HepG2 (cell line): Measurements from ENCODE around the gene C1QBP. TPM values are rescaled to one million over a fixed set of nuclear protein-coding genes. Genes with fewer than 3 reads are reported as not detected.

Experiments
- ATAC-seq: fragments of 200-7000 bp; cut with Tn5 transposase; 3 replicates; pipeline ENCODE4 v1.9.1; 2020; ENCODE audit warnings: mild to moderate bottlenecking, moderate library complexity
- BruUV-seq: library from RNA; stranded (reverse); fragments of 400-500 nt; replicated peaks from 2 replicates; lab custom pipeline; 2021; lab: Mats Ljungman, UMichigan
- CTCF ChIA-PET: fragments of 300-600 bp; formaldehyde crosslinking; extraction: SDS; loops from one replicate; lab custom pipeline; 2021; ENCODE audit warnings: low total read pairs, inconsistent platforms, low intra/inter-chr PET ratio; lab: Yijun Ruan, JAX
- POLR2A ChIA-PET: fragments of 350-600 bp; sonication (Branson Sonifier 250); formaldehyde crosslinking; loops from one replicate; lab custom pipeline; 2020; ENCODE audit warnings: antibody characterized with exemption, inconsistent platforms; lab: Yijun Ruan, JAX
- DNase-seq: peaks from one replicate; pipeline ENCODE4 v3.0.0-alpha.2; 2015; ENCODE audit warnings: low spot score
- FAIRE-seq: peaks from 3 replicates; lab custom pipeline; 2011; peaks lifted over from hg19 to GRCh38; lab: Jason Lieb, UNC
- H2AFZ ChIP-seq: one replicate; pipeline ENCODE4 v1.6.1; 2011; ENCODE audit warnings: low read length, inconsistent platforms
- H3K27ac ChIP-seq: fragments of 300-600 bp; 3 replicates; pipeline ENCODE4 v1.8.0; 2011; ENCODE audit warnings: mixed run types, mild to moderate bottlenecking, mixed read lengths, low read length, inconsistent platforms; ENCODE audit not compliant: insufficient read depth; ENCODE audit errors: extremely low read length
- H3K27me3 ChIP-seq, 2 experiments: fragments of 200-600 bp in 1 of 2; 2 replicates in 1 of 2; 3 replicates in 1 of 2; pipeline versions ENCODE4 v1.6.0 to v1.8.0; 2011; ENCODE audit warnings: low read length in 2 of 2, mild to moderate bottlenecking in 2 of 2, moderate library complexity in 2 of 2, inconsistent platforms in 1 of 2; ENCODE audit not compliant: insufficient read depth in 2 of 2, control insufficient read depth in 1 of 2
- H3K36me3 ChIP-seq, 2 experiments: fragments of 200-600 bp in 1 of 2; replicated peaks in 1 of 2; 2 replicates in 1 of 2; 3 replicates in 1 of 2; pipeline versions ENCODE4 v1.5.1 to v1.8.0; 2011; ENCODE audit warnings: low read length in 2 of 2, inconsistent platforms in 1 of 2; ENCODE audit not compliant: insufficient read depth in 2 of 2, control insufficient read depth in 1 of 2
- H3K4me1 ChIP-seq: 2 replicates; pipeline ENCODE4 v1.5.1; 2012; ENCODE audit warnings: low read length, inconsistent platforms; ENCODE audit not compliant: insufficient read depth
- H3K4me2 ChIP-seq: 2 replicates; pipeline ENCODE4 v1.6.0; 2011; ENCODE audit warnings: low read depth, low read length, inconsistent platforms
- H3K4me3 ChIP-seq, 3 experiments: fragments of 200-600 bp in 1 of 3; sonication (generic), shearing (Covaris generic) in 1 of 3; replicated peaks in 1 of 3; 2 replicates each; pipeline ENCODE4 v1.5.1; 2011 to 2016; ENCODE audit warnings: low read length in 3 of 3, inconsistent platforms in 2 of 3, low read depth in 2 of 3, mild to moderate bottlenecking in 2 of 3, control low read depth in 1 of 3, mixed read lengths in 1 of 3; ENCODE audit not compliant: insufficient read depth in 1 of 3
- H3K79me2 ChIP-seq: one replicate; pipeline ENCODE4 v1.6.1; 2011; ENCODE audit warnings: low read length, inconsistent platforms; ENCODE audit not compliant: insufficient read depth
- H3K9ac ChIP-seq: 2 replicates; pipeline ENCODE4 v1.6.0; 2011; ENCODE audit warnings: mild to moderate bottlenecking, low read depth, low read length, inconsistent platforms; ENCODE audit not compliant: insufficient read depth
- H3K9me3 ChIP-seq: 2 replicates; pipeline ENCODE4 v1.5.1; 2012; ENCODE audit warnings: mild to moderate bottlenecking, low read length
- H4K20me1 ChIP-seq: 2 replicates; pipeline ENCODE4 v1.6.0; 2011; ENCODE audit warnings: inconsistent platforms, mild to moderate bottlenecking, low read length, moderate library complexity; ENCODE audit not compliant: insufficient read depth
- CAMTA2 ChIP-seq: sonication (generic); formaldehyde crosslinking; IDR thresholded peaks from 2 replicates; pipeline ENCODE4 v1.4.0; 2020; ENCODE audit warnings: mild to moderate bottlenecking, missing genetic modification reagents, borderline replicate concordance
- FOXA1 ChIP-seq, 2 experiments: fragments of 450-650 bp in 1 of 2; sonication (generic) in 1 of 2; formaldehyde crosslinking in 1 of 2; IDR thresholded peaks; 2 replicates each; pipeline versions ENCODE4 v1.4.0 to v1.6.1; 2016 to 2020; ENCODE audit warnings: missing genetic modification reagents in 1 of 2
- FOXK2 ChIP-seq: fragments of 450-650 bp; IDR thresholded peaks from 2 replicates; pipeline ENCODE4 v1.6.1; 2016
- MAFF ChIP-seq: IDR thresholded peaks from 2 replicates; pipeline ENCODE4 v1.6.1; 2011; ENCODE audit warnings: low read depth, low read length, improper control_type of control experiment
- MAFK ChIP-seq, 2 experiments: IDR thresholded peaks in 1 of 2; conservative IDR thresholded peaks in 1 of 2; 2 replicates each; pipeline ENCODE4 v1.6.1; 2011; ENCODE audit warnings: improper control_type of control experiment in 2 of 2, low read length in 2 of 2
- RXRB ChIP-seq: IDR thresholded peaks from 2 replicates; pipeline ENCODE4 v1.6.1; 2016; ENCODE audit warnings: borderline replicate concordance, missing genetic modification reagents, missing compliant biosample characterization
- SP5 ChIP-seq: IDR thresholded peaks from 2 replicates; pipeline ENCODE4 v1.6.1; 2016; ENCODE audit warnings: low read depth, borderline replicate concordance
- SRY ChIP-seq: sonication (generic); formaldehyde crosslinking; IDR thresholded peaks from 2 replicates; pipeline ENCODE4 v1.8.0; 2022; ENCODE audit warnings: mild to moderate bottlenecking, missing genetic modification reagents
- ZFP91 ChIP-seq: sonication (generic); formaldehyde crosslinking; IDR thresholded peaks from 2 replicates; pipeline ENCODE4 v1.9.0; 2022; ENCODE audit warnings: missing genetic modification reagents, mild to moderate bottlenecking, borderline replicate concordance
- ZNF234 ChIP-seq: sonication (generic); formaldehyde crosslinking; conservative IDR thresholded peaks from 2 replicates; pipeline ENCODE4 v1.5.1; 2020; ENCODE audit warnings: mild to moderate bottlenecking, missing genetic modification reagents
- ZNF816 ChIP-seq: sonication (generic); formaldehyde crosslinking; IDR thresholded peaks from 2 replicates; pipeline ENCODE4 v1.8.0; 2022; ENCODE audit warnings: missing genetic modification reagents, mild to moderate bottlenecking, borderline replicate concordance
- ZSCAN22 ChIP-seq: sonication (generic); formaldehyde crosslinking; IDR thresholded peaks from 2 replicates; pipeline ENCODE4 v1.4.0; 2020; ENCODE audit warnings: mild to moderate bottlenecking, missing genetic modification reagents
- WGBS: methylation state at CpG from one replicate; pipeline ENCODE4 v1.1.6; 2017; ENCODE audit warnings: low lambda C conversion rate; 5-methylcytosine and 5-hydroxymethylcytosine counted together
- in situ Hi-C: cut with HindIII; loops from 2 replicates; pipeline ENCODE4 v1.10.0; 2017; ENCODE audit warnings: low pct_unique_long_range_greater_than_20kb; ENCODE audit not compliant: extremely low pct_ligation_motif_present
- intact Hi-C: fragments of 100-400 bp; cut with micrococcal nuclease; formaldehyde crosslinking; loops from one replicate; pipeline ENCODE4 v1.10.0; 2022; ENCODE audit not compliant: unreplicated experiment
- polyA plus RNA-seq, 8 experiments: library from polyadenylated mRNA; depleted of rRNA in 3 of 8; stranded (reverse) in 7 of 8; unstranded in 1 of 8; fragments of >200 nt; fragmentation: Illumina TruSeq in 4 of 8; extraction: Trizol in 4 of 8; gene quantifications; 2 replicates each; pipeline versions ENCODE4 v1.2.1 to v1.2.3, GENCODE V29; 2011 to 2016; ENCODE audit warnings: low read depth in 4 of 8, missing spikeins in 1 of 8, mixed read lengths in 1 of 8; ENCODE audit not compliant: insufficient read depth in 1 of 8
- total RNA-seq, 5 experiments: library from RNA; depleted of rRNA; stranded (reverse); fragments of >200 nt; fragmentation: Illumina TruSeq; extraction: Trizol; gene quantifications; 2 replicates each; pipeline ENCODE4 v1.2.3, GENCODE V29; 2016; ENCODE audit warnings: low read depth in 1 of 5
- TF ChIP-seq, protein P1 (sequence below): fragments of 450-650 bp; IDR thresholded peaks from 2 replicates; pipeline ENCODE4 v1.6.1; 2016

C1QBP gene
- total and polyA plus RNA-seq, 2 of the 13 experiments (the other 11 are each of a cell fraction or from before 2014, with no cell fraction given): 219 to 680 TPM

- WGBS: 100% methylated on average over 2 of the region's 2 CpGs
- Histone ChIP-seq H3K27me3 (no peaks in the 10 kb centered on the region; a peak in 1 of 5 replicates), H3K4me2 (no peak overlapping the region), H3K36me3 (peaks cover 18 to 42% of the 10 kb centered on the region in 2 experiments), H3K79me2 (peaks cover 50% of the 10 kb centered on the region)
- POLR2A ChIA-PET: interaction anchor here (1.4 kb wide), 1 partner anchor 17 kb away, joined by 5 read pairs; the partner anchor contains the start of gene C1QBP
- TF ChIP-seq ZSCAN22 (no peak), MAFF (peak; percentile 54; the same call in 1 of the 2 replicates), MAFK (conservative IDR thresholded peaks at IDR 0.05 in 1 of 2, IDR thresholded peaks at IDR 0.05 in 1 of 2; ENCODE audit: low read length in 2 of 2) (peak; percentile 60 to 81), FOXK2 (no peak)
- TF ChIP-seq, all 625 proteins: peak for 2
- Histone ChIP-seq H3K9me3 (no peaks in the 10 kb centered on the region), H3K27ac (no peak overlapping the region), H3K9ac (no peak overlapping the region), H3K4me3 (no peak overlapping the region), H3K4me1 (peaks cover 33% of the 10 kb centered on the region), H4K20me1 (no peaks in the 10 kb centered on the region; the same call in 1 of the 2 replicates), H2AFZ (no peak overlapping the region)
- BruUV-seq: no TSS peak
- intact Hi-C loops (no loop called here), in situ Hi-C loops (no loop called here)
- FAIRE-seq (no peak), ATAC-seq (no peak), DNase-seq (peak; percentile 9)
- CTCF ChIA-PET: no interaction called here
Measured at GRCh38 chr17:5422505-5422904, 16.4 kb downstream of the C1QBP start.

DNA sequence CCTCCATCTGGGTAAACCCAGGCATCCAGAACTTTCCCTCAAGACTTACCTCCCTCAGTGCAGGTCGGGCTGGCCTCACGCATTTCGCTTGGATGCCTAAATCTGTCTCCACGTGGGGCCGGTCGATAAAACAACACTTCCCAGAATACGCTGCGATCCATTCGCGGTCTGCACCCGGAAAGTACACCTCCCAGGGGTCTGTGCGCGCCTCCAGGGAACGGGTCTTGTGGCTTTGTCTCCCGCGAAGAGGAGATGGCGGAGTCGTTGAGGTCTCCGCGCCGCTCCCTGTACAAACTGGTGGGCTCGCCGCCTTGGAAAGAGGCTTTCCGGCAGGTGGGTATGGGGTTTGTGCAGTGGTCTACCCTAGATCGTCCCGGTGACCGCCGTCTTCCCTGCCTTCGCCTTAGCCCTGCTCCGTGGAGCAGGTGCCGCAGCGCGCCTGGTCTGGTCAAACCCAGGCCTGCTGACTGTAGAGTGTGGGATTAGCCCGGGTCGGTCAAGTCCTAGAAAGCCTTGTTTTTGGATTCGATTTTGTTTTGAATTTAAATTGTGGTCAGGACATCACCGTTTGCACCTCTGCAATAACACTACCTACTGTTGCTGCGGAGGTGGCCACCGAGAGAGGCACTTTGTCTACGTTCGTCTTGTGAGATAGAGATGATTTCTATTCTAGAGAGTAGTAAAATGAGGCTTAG, 18.8 kb downstream of the C1QBP start, which contains the start of gene RPAIN:
RPAIN (plus strand) TSS at position 224 of the 695 bp plus-strand sequence; CDS start at position 253, 29 bp downstream.
- Histone ChIP-seq H3K79me2 (peaks cover 68% of the 10 kb centered on the region), H3K4me2 (peak within 1 kb of the TSS; percentile 92), H3K36me3 (peaks cover 17 to 42% of the 10 kb centered on the region in 2 experiments), H3K4me3 (peak within 1 kb of the TSS; percentile 87 to 99 (median 91)), H2AFZ (peak within 1 kb of the TSS; percentile 98), H3K4me1 (peaks cover 48% of the 10 kb centered on the region), H3K27me3 (no peaks in the 10 kb centered on the region; a peak in 1 of 5 replicates), H3K9me3 (no peaks in the 10 kb centered on the region), H4K20me1 (no peaks in the 10 kb centered on the region; the same call in 1 of the 2 replicates), H3K9ac (peak within 1 kb of the TSS; percentile 92), H3K27ac (peak within 1 kb of the TSS; percentile 85)
- WGBS: 0% methylated on average over 12 of the region's 41 CpGs
- ChIA-PET CTCF (interaction anchor here (0.6 kb wide), 1 partner anchor 18 kb away, joined by 3 read pairs; the partner anchor contains the start of gene C1QBP), POLR2A (interaction anchor here (0.8 to 2.0 kb wide), 11 partner anchors 11 to 138 kb away, joined by 3 to 47 read pairs (median 7); partner anchors contain the start of genes C1QBP, DERL2, MIS12 and RABEP1)
- in situ Hi-C loops (no loop called here), intact Hi-C loops (loop anchor here (1.0 kb wide), 1 partner anchor 171 kb away; no protein-coding TSS in a partner anchor)
- no TSS peak for BruUV-seq
- ATAC-seq: peak; percentile 89
- peak; percentile 4 for FAIRE-seq
- DNase-seq: peak; percentile 85
- TF ChIP-seq FOXA1 (IDR thresholded peaks at IDR 0.05) (no peak), FOXA1 (CRISPR knock-in tag; IDR thresholded peaks at IDR 0.05) (0 out of 2 replicates have a peak, but pooled peaks have one; percentile 16), RXRB (peak; percentile 18; the same call in 1 of the 2 replicates), SRY (CRISPR knock-in tag) (peak; percentile 56), ZNF816 (CRISPR knock-in tag) (peak; percentile 94), ZFP91 (CRISPR knock-in tag) (peak; percentile 55; the same call in 1 of the 2 replicates), SP5 (CRISPR knock-in tag) (peak; percentile 10; the same call in 1 of the 2 replicates), ZNF234 (0 out of 2 replicates have a peak, but pooled peaks have one; percentile 48), CAMTA2 (CRISPR knock-in tag) (peak; percentile 68; the same call in 1 of the 2 replicates)
- TF ChIP-seq, protein P1, sequence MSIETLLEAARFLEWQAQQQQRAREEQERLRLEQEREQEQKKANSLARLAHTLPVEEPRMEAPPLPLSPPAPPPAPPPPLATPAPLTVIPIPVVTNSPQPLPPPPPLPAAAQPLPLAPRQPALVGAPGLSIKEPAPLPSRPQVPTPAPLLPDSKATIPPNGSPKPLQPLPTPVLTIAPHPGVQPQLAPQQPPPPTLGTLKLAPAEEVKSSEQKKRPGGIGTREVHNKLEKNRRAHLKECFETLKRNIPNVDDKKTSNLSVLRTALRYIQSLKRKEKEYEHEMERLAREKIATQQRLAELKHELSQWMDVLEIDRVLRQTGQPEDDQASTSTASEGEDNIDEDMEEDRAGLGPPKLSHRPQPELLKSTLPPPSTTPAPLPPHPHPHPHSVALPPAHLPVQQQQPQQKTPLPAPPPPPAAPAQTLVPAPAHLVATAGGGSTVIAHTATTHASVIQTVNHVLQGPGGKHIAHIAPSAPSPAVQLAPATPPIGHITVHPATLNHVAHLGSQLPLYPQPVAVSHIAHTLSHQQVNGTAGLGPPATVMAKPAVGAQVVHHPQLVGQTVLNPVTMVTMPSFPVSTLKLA: peak; percentile 98
